ENCODE results near the gene CCDC40.
"Not testable (repeated sequence)": the region's sequence is repeated elsewhere in the genome, so short reads cannot be mapped to it uniquely, and the experiment has no call there.

CCDC40 gene

DNA sequence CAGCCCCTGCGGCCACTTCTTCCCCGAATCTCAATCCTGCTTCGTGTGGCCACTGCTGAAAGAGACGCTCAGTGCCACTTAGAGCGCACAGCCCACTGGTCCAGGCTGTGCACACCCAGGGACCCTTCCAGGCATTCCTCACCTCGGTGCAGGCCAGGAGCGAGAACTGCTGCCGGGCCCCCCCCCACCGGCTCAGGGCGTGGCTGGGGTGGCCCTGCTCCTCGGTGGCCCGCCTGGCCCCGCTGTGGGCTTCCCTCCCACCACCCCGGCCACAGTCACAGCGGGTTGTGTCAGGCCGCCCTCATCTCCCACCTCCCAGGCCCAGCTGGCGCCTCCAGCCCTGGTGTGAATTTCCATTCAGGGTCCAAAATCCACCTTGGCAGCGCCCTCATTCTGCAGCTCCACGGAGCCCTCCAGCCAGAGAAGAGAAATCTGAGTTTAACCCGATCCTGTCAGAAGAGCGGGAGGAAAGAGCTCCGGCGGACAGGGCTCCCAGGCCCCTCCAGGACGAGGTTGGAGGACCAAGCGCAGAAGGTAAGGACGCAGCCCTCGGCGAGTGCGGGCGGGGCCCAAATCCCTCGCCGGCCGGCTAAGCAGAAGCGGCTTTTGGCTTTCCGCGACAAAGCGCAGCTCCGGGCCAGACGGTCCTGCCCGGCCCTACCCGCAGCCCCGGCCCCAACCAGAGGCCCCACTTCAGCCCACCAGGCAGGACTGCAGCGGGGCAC lies 12.8 kb upstream of the CCDC40 start:
- no peak for DNase-seq (ENCODE audit: low spot score)

DNA sequence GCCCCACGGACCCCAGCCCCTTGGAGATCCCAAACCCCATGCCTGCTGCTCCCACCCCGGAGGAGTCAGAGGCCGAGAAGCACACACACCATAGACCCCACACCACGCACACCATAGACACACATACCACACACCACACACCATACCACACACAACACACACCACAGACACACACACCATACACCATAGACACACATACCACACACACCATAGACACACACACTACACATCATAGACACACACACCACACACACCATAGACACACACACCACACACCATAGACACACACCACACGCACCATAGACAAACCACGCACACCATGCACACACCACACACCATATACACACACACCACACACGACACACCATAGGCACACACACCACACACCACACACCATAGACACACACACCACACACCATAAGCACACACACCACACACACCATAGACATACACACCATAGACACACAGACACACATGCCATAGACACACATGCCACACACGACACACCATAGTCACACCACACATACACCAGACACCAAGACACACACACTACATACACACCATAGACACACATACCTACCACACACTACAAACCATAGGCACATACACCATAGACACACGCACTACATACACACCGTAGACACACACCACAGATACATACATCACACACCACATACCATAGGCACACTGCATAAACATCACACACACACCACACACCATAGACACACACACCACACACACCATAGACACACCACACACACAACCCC lies 12.1 kb upstream of the CCDC40 start:
- no peak for DNase-seq (ENCODE audit: low spot score)

DNA sequence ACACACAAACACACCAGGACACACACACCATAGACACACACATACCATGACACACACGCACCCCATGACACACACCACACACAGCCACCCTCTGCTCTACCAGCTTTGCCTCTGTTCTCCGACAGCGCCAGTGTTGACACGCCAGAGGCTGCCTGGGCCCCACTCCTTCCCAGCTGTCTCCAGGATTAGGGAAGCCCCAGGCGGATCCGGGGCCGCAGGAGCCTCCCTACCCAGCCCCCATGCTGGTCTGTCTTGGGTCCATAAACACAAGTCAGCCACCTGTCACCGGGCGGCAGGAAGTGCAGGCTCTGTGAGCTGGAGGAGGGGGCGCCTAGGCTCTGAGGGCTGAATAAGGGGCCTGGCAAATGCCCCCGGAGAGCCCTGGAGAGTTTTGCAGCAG lies 11.3 kb upstream of the CCDC40 start:
- DNase-seq (ENCODE audit: low spot score), result no peak

DNA sequence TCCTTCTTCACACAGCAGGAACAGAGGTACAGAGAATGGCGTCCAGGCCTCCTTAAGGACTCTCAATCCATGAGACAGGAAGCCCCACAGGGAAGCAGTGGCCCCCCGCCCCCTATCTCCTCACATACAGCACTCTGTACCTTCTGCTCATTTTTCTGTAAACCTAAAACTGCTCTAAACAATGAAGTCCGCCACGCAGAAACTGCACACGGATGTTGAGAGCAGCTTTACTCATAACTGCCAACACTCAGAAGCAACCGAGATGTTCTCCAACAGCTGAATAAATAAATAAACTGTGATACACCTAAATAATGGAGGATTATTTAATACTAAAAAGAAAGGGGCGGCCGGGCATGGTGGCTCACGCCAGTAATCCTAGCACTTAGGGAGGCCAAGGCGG lies 10.6 kb upstream of the CCDC40 start:
- DNase-seq (ENCODE audit: low spot score), result no peak

DNA sequence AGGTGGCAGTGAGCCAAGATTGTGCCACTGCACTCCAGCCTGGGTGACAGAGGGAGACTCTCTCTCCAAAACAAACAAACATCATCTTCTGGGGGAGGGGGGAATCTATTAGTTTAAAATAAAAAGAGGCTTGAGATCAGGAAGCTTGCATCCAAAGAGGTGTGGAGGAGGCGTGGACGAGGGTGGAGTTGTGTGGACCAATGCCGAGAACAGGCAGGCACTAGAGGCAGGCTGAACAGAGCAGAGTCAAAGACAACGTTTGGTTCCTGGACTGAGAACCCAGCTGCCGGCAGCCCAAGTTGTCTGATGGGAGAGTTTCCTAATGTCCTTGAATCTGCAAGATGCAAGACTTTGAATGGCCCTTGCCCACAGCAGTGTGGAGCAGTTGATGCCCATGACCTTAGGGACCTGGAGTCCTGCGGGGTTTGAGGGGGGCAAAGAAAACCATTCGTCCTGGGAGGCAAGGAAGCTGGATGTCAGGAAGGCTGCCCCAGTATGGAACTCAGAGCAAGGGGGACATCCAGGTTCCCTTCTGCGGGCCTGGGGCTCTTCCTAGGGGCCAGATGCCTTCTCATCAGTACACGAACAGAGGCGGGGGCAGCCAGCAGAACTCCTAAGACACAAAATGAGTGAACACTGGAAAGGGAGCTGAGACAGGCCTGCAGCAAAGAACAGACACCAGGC lies 9.9 kb upstream of the CCDC40 start:
- DNase-seq (ENCODE audit: low spot score), result no peak

DNA sequence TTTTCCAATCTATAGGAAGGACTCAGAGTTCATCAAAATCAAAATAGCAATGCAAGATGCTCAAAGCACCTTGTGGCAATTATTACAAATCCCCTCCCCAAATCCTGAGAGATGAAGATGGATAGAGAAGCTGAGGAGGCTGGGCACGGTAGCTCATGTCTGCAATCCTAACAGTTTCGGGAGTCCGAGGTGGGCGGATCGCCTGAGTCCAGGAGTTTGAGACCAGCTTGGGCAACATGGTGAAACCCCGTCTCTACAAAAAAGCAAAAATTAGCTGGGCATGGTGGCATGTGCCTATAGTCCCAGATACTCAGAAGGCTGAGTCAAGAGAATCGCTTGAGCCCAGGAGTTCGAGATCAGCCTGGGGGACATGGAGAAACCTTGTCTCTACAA lies 9.4 kb upstream of the CCDC40 start:
- no peak for DNase-seq (ENCODE audit: low spot score)

DNA sequence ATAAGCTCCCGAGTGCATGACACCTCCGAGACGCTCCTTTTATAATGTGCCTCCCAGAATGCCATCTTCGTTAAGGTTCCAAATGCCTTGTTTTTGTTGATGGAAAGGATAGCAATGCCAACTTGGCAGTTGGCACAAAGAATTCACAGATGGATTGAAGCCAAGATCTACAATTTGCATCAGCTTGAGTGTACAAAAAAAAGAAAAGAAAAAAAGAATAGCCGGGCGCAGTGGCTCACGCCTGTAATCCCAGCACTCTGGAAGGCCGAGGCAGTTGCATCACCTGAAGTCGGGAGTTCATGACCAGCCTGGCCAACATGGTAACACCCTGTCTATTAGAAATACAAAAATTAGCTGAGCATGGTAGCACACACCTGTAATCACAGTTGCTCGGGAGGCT lies 8.4 kb upstream of the CCDC40 start:
- DNase-seq (ENCODE audit: low spot score), result no peak

DNA sequence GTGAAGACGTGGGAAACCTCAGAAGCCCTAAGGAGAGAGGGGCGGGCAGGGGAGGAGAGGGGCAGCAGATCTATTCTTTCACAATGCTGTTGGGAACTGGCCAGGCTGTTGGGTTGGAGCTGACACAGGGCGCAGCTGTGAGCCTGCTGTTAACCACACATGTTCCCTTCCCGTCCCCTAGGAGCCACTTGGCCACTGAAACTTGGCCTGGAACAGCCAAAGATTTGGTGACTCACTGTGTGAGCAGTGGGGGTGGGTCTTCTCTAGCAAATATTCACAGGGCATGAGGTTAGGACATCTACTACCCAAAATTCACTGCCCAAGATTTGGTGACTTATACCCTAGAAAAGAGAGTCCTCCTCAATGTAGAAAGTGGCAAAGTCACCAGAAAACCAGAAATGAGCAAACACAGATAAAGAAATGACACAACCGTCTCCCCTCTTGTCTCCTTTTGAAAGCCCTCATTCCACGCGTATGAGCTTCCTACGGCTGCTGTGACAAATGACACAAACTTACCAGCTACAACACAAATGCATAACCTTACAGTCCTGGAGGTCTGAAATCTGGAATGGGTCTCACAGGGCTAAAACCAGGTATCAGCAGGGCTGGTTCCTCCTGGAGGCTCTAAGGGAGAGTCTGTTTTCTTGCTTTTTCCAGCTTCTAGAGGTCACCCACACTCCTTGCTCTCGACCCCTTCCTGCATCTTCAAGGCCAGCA lies 7.0 kb upstream of the CCDC40 start:
- no peak for DNase-seq (ENCODE audit: low spot score)

DNA sequence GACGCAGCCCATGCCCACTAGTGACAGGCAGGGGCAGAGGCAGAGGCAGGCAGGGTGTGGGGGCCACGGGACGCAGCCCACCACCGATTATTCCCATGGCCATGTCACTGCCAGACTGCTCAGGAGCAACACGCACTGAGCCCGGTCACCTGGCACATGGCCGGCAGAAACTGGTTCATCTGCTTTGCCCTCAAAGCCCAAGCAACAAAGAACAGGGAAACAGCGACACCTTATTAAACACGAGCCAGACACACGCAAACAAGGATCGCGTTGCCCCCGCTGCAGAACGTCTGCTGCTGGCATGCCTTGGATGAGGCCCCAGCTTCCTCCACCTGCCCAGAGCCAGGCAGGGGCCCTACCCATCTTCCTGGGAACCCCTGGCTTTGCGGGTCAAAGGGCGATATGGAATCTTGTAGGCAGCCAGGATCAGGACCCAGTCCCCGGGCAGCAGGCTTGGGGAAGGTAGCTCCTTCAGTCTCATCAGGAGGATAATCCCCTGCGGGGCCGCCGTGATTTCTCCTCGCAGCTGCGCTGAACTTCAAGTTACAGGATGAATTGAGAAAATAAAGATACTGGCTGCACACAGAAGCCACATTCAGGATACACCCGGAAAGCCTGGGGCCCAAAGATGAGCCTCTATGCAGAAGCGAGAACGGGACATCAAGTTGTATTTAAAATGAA lies 5.6 kb upstream of the CCDC40 start:
- DNase-seq (ENCODE audit: low spot score), result no peak

DNA sequence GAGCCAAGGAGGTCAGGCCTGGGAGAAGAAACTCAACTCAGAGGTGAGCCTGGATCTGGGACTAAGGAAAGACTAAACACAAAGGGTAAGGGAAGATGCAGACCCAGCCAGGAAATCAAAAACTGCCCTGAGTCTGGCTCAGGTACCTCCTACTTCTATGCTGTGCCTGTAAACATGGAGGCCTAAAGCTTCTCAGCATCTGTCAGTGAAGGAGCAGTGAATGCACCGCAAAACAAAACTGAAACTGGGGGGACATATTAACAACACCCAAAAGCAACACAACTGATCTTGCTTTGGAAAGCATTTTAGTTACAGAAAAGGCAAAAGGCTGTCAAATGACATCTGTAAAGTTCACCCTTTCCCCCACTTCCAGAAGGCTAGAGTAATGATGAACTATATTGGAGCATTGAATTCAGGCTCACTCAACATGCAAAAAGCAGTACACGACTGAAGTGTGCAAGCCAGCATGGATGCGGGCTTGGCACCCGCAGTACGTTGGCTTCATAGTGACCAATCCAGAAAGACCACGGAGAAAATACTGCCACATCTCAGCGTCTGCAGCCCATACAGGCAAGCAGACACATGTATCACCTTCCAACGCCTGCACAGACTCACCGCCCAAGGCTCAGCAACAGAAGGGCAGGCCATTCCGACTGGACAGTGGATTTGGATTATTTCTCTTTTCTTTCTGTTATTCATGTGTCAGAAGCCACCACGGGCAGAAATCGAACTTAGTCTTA lies 4.6 kb upstream of the CCDC40 start:
- no peak for DNase-seq (ENCODE audit: low spot score)

DNA sequence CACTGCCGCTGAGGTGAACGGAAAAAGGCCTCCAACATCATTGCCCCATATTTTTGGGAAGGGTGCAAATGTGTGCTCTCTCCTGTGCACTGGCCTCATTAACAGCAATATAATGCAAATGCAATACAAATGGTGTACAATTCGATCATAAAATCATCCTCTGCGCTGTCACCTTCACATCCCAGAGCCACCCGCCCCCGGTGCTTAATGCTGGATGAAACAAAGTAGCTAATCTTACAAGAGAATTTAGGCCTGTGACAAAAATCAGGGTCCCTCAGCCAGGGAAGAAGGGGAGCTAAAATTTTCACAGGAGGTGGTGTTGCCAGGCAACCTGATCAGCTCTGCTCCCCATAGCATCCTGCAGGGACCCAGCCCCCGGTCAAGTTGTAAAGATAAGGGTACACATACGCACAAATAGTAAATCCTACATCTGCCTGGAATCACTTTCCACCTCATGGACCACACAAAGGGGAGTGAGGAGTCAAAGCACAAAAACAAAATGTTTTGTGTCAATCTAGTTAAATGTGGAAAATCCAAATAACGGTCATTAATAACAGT lies 3.7 kb upstream of the CCDC40 start:
- DNase-seq (ENCODE audit: low spot score), result no peak

DNA sequence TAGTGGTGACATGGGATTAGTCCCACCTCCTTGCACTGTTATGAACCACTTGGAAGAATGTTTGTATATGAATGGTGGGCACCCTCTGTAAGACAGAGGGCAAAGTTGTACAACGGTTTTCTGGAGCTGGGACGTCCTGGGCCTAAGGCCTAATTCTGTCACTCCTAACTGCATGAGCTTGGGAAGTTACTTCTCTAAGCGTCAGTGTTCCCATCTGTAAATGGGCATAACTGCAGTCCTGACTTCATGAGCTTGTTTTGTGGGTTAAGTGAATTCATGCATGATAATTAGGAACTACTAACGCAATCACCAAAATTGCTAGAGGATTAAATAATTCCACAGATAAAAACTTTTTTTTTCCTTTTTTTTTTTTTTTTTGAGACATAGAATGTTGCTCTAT lies 2.6 kb upstream of the CCDC40 start:
- no peak for DNase-seq (ENCODE audit: low spot score)

DNA sequence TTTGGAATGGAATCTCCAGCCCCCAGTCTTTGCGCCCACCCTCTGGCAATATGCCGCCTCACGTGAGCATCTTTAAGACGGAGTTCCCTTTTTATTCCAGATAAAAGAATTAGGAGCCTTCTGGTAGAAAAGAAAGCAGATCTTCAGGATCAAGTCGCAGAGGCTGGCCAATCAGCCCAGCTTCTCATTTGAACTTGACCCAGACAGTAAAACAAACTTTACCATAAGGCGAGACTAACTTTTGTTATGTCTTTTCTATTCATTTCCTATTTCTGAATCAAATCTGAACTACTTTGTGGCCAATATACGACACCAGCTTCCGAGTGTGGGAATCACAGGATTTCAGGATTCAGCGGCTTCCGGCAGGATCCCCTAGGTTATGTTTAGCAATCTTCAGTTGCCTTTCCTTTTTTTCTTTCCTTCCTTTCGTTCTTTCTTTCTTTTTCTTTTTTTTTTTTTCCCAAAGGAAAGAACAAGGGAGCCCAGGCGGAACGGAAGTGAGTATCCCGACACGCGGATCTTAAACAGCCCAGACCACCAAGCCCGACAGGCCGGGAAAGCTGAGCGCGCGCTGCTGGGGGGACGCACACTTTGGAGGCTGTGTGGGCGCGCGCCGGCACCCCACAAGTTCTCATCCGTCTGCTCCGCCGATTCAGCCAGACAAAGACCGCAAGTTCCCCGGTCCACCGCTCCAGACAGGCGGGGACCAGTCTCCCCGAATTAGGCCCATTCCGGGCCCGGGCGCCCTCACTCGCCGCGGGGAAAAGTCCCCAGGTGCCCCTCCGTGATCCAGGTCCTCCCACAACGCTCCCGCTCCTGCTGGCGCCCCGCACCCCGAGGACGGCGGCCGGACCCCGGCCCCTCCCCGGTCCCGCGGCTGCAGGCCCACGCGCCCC lies 1.4 kb upstream of the CCDC40 start:
- DNase-seq (ENCODE audit: low spot score), result peak; percentile 63

DNA sequence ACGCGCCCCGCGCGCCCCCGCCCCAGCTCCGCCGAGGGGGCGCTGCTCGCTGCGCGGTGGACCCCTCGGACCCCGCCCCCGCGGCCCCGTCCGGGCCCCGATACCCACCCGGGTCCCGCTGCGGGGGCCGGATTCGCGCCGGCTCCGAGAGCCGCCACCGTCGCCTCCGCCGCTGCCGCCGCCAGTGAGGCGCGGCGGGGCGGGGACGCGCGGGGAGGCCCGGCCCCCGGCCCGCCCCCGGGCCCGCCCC lies 830 bp upstream of the CCDC40 start, which contains the start of gene TBC1D16:
TSS of gene TBC1D16 (minus strand) at position 186 of the 250 bp plus-strand sequence. CDS start 22,325 bp downstream, outside the sequence.
- DNase-seq (ENCODE audit: low spot score), result no peak

DNA sequence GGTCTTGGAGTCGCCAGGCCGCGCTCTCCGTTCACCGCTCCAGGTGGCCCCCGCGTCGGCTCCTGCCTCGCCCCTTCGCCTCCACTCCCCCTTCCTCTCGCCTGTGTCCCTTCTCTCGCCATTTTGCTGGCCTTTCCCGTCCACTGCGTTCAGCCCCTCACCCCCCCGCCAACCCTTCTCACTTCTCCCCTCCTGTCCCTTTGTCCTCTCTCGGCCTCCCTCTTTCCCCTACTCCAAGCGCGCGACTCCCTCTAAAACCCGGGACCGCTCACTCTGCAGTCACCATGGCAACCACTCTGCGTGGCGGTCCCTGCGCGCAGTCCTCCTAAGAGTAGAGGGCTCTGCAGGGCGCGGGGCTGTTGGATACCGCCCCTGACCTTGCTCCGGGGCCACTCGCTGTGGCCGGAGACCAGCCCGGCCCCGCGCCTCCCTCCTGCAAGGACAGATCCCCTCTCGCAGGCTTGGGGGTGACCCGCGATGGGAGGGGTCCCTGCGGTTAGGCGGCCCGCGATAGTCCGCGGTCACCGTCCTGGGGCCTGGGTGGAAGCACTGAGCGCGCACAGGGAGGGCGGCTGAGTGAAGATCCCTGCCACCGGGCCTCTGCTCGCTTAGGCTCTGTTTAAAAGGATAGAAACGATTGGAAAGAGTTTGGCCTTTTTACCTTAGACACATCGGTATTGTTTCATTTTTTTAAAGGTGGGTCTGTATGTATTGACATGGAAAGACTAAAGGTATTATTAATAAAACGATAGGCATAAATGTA lies 454 bp downstream of the CCDC40 start:
- peak; percentile 58 for DNase-seq (ENCODE audit: low spot score)

DNA sequence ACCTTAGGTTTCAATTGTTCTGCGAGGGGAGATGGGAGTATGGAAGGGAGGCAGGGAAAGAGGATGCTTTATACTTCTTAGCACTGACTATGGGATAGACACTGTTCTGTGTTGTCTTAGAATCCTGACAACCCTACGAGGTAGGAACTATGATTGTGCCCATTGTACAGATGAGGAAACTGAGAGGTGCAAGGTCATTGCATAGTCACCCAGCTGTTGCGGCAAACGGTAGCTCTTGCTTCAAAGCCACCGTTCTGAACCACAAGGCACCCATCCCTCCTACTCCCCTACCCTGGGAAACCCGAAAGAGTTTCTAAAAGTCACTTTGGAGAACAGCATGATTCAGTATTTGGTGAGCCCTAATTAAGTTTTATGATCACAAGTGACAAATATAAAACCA lies 7.5 kb downstream of the CCDC40 start:
- DNase-seq (ENCODE audit: low spot score), result no peak

DNA sequence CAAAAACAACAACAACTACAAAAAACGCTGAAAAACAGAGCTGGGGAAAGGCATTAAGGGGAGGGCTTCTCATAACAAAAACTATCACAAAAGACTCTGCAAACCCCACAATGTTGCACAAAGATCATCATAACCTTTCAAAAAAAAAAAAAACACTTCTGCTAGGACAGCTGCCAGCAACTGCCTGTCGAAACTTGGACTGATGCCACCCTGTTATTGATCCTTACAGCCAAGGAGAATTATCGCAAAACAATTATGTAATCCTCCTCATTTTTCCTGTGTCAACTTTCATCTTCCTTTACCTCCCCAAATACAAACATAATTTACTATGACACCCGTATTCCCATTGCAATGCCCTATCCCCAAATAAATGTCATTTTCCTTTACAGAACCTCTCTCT lies 9.3 kb downstream of the CCDC40 start:
- no peak for DNase-seq (ENCODE audit: low spot score)

DNA sequence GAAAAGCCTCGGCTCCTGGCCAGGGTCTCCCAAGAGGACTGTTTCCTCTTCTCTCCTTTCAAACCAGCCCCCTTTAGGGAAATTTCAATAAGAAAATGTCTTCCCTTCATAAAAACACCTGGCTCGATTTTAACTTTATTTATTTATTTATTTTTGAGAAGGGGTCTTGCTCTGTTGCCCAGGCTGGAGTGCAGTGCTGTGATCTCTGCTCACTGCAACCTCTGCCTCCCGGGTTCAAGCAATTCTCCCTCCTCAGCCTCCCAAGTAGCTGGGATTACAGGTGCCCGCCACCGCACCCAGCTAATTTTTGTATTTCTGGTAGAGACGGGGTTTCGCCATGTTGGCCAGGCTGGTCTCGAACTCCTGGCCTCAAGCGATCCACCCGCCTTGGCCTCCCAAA lies 10.3 kb downstream of the CCDC40 start:
- DNase-seq (ENCODE audit: low spot score), result not testable (repeated sequence)

DNA sequence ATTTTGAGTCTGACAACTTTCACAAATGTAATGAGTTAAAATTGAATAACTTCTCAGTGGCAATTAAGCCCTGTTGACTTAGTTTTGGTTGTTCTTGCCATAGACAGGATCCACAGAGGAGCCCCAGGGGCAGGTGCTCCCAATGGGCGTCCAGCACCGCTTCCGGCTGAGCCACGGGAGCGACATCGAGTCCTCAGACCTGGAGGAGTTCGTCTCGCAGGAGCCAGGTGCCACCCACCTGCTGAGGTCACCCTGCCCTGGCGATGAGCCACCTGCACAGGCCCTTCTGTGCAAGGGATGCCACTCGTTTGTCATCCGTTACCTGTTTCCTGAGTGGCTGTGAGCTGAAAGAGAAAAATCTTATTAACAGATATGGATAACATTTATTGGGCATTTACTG lies 10.7 kb downstream of the CCDC40 start:
- no peak for DNase-seq (ENCODE audit: low spot score)
